ENCODE measurements around the gene SETBP1.

Gene SETBP1

GRCh38 chr18:45110577-45111501, 430.2 kb downstream of the SETBP1 start:
- peaks cover 11 to 38% (median 24%) of the 10 kb centered on the region in 4 experiments for H3K4me1 ChIP-seq (ENCODE audit: control extremely low read depth in 1 of 4, control insufficient read depth in 4 of 4, insufficient read depth in 4 of 4, low read length in 3 of 4)
- DNase-seq: peak in 2 of 3 donors; percentile 23 to 43
- no peak overlapping the region for H3K27ac ChIP-seq (ENCODE audit: insufficient read depth in 1 of 2, low read depth in 1 of 2, low read length in 2 of 2, poor library complexity in 1 of 2, severe bottlenecking in 2 of 2)
- H3K4me3 ChIP-seq (ENCODE audit: control insufficient read depth in 1 of 7, extremely low read depth in 1 of 7, insufficient read depth in 4 of 7, low read depth in 2 of 7, low read length in 6 of 7): no peak overlapping the region
- no peaks in the 10 kb centered on the region for H3K36me3 ChIP-seq (ENCODE audit: control insufficient read depth in 4 of 4, insufficient read depth in 4 of 4, low read length in 3 of 4)
- 100% methylated on average over 4 of the region's 7 CpGs for whole genome bisulfite sequencing (ENCODE audit: insufficient coverage)
- ChIA-PET CTCF (interaction anchor here (0.6 kb wide), 1 partner anchor 49 kb away, joined by 3 read pairs; no protein-coding TSS in a partner anchor), POLR2A (no interaction called here)
- H3K27me3 ChIP-seq (replicated peaks in 2 of 5; ENCODE audit: control insufficient read depth in 4 of 5, insufficient read depth in 5 of 5, low read length in 4 of 5): no peaks in the 10 kb centered on the region
- peaks cover 0 to 8% (median 2%) of the 10 kb centered on the region in 5 experiments for H3K9me3 ChIP-seq (ENCODE audit: control extremely low read depth in 1 of 5, control insufficient read depth in 4 of 5, insufficient read depth in 2 of 5, low read depth in 1 of 5, low read length in 4 of 5)

GRCh38 chr18:45111502-45111848, 430.8 kb downstream of the SETBP1 start:
- CTCF ChIA-PET: interaction anchor here (0.6 kb wide), 1 partner anchor 48 kb away, joined by 3 read pairs; no protein-coding TSS in a partner anchor
- POLR2A ChIA-PET: no interaction called here
- H3K4me1 ChIP-seq (ENCODE audit: control extremely low read depth in 1 of 4, control insufficient read depth in 4 of 4, insufficient read depth in 4 of 4, low read length in 3 of 4): peaks cover 8 to 34% (median 21%) of the 10 kb centered on the region in 4 experiments
- no peaks in the 10 kb centered on the region for H3K36me3 ChIP-seq (ENCODE audit: control insufficient read depth in 4 of 4, insufficient read depth in 4 of 4, low read length in 3 of 4)
- peaks cover 0 to 8% (median 2%) of the 10 kb centered on the region in 5 experiments for H3K9me3 ChIP-seq (ENCODE audit: control extremely low read depth in 1 of 5, control insufficient read depth in 4 of 5, insufficient read depth in 2 of 5, low read depth in 1 of 5, low read length in 4 of 5)
- no peak overlapping the region for H3K27ac ChIP-seq (ENCODE audit: insufficient read depth in 1 of 2, low read depth in 1 of 2, low read length in 2 of 2, poor library complexity in 1 of 2, severe bottlenecking in 2 of 2)
- no peaks in the 10 kb centered on the region for H3K27me3 ChIP-seq (replicated peaks in 2 of 5; ENCODE audit: control insufficient read depth in 4 of 5, insufficient read depth in 5 of 5, low read length in 4 of 5)
- no CpG with 5 or more reads among the region's 1 CpG for WGBS (ENCODE audit: insufficient coverage)
- DNase-seq: no peak
- H3K4me3 ChIP-seq (ENCODE audit: control insufficient read depth in 1 of 7, extremely low read depth in 1 of 7, insufficient read depth in 4 of 7, low read depth in 2 of 7, low read length in 6 of 7): no peak overlapping the region

GRCh38 chr18:45112682-45113081, 432.0 kb downstream of the SETBP1 start:
- H3K4me3 ChIP-seq (ENCODE audit: control insufficient read depth in 1 of 7, extremely low read depth in 1 of 7, insufficient read depth in 4 of 7, low read depth in 2 of 7, low read length in 6 of 7): no peak overlapping the region
- peaks cover 0 to 8% (median 2%) of the 10 kb centered on the region in 5 experiments for H3K9me3 ChIP-seq (ENCODE audit: control extremely low read depth in 1 of 5, control insufficient read depth in 4 of 5, insufficient read depth in 2 of 5, low read depth in 1 of 5, low read length in 4 of 5)
- peaks cover 0 to 22% (median 9%) of the 10 kb centered on the region in 4 experiments for H3K4me1 ChIP-seq (ENCODE audit: control extremely low read depth in 1 of 4, control insufficient read depth in 4 of 4, insufficient read depth in 4 of 4, low read length in 3 of 4)
- ChIA-PET POLR2A (no interaction called here), CTCF (no interaction called here)
- no peaks in the 10 kb centered on the region for H3K27me3 ChIP-seq (replicated peaks in 2 of 5; ENCODE audit: control insufficient read depth in 4 of 5, insufficient read depth in 5 of 5, low read length in 4 of 5)
- no peak for DNase-seq
- no CpG with 5 or more reads among the region's 1 CpG for WGBS (ENCODE audit: insufficient coverage)
- no peaks in the 10 kb centered on the region for H3K36me3 ChIP-seq (ENCODE audit: control insufficient read depth in 4 of 4, insufficient read depth in 4 of 4, low read length in 3 of 4)
- H3K27ac ChIP-seq (ENCODE audit: insufficient read depth in 1 of 2, low read depth in 1 of 2, low read length in 2 of 2, poor library complexity in 1 of 2, severe bottlenecking in 2 of 2): no peak overlapping the region

GRCh38 chr18:45116116-45116515, 435.4 kb downstream of the SETBP1 start:
- Histone ChIP-seq H3K4me1 (ENCODE audit: control extremely low read depth in 1 of 4, control insufficient read depth in 4 of 4, insufficient read depth in 4 of 4, low read length in 3 of 4) (peaks cover 0 to 9% (median 4%) of the 10 kb centered on the region in 4 experiments), H3K27me3 (replicated peaks in 2 of 5; ENCODE audit: control insufficient read depth in 4 of 5, insufficient read depth in 5 of 5, low read length in 4 of 5) (no peaks in the 10 kb centered on the region), H3K27ac (ENCODE audit: insufficient read depth in 1 of 2, low read depth in 1 of 2, low read length in 2 of 2, poor library complexity in 1 of 2, severe bottlenecking in 2 of 2) (no peak overlapping the region), H3K9me3 (ENCODE audit: control extremely low read depth in 1 of 5, control insufficient read depth in 4 of 5, insufficient read depth in 2 of 5, low read depth in 1 of 5, low read length in 4 of 5) (peaks cover 0 to 8% (median 2%) of the 10 kb centered on the region in 5 experiments), H3K36me3 (ENCODE audit: control insufficient read depth in 4 of 4, insufficient read depth in 4 of 4, low read length in 3 of 4) (no peaks in the 10 kb centered on the region), H3K4me3 (ENCODE audit: control insufficient read depth in 1 of 7, extremely low read depth in 1 of 7, insufficient read depth in 4 of 7, low read depth in 2 of 7, low read length in 6 of 7) (no peak overlapping the region)
- ChIA-PET CTCF (interaction anchor here (1.0 to 1.7 kb wide), 4 partner anchors 10 to 26 kb away, joined by 3 to 9 read pairs (median 6); no protein-coding TSS in a partner anchor), POLR2A (no interaction called here)
- DNase-seq: no peak
- WGBS (ENCODE audit: insufficient coverage): 92% methylated on average over 4 of the region's 4 CpGs
